HL-60/S4 treated with retinoic acid at 250 ng/mL for 4 days and 3 days (cell line): ENCODE measurements around the gene TPPP.
"Not testable (repeated sequence)": the region's sequence is repeated elsewhere in the genome, so short reads cannot be mapped to it uniquely, and the experiment has no call there.

Experiments used
- in situ Hi-C: fragments of 300-500 bp; cut with MboI; formaldehyde crosslinking; loops from 2 replicates; pipeline ENCODE4 v1.7.0; 2022; ENCODE audit warnings: low sequenced_read_pairs

TPPP gene

GRCh38 chr5:693271-694041, at the start of gene TPPP:
TSS of gene TPPP (minus strand) at chr5:693352. CDS start at chr5:678060, 15,292 bp downstream.
- in situ Hi-C loops: not testable (repeated sequence)

- in situ Hi-C loops: not testable (repeated sequence)
Observed at GRCh38 chr5:742276-742675, 49.1 kb upstream of the TPPP start.

DNA sequence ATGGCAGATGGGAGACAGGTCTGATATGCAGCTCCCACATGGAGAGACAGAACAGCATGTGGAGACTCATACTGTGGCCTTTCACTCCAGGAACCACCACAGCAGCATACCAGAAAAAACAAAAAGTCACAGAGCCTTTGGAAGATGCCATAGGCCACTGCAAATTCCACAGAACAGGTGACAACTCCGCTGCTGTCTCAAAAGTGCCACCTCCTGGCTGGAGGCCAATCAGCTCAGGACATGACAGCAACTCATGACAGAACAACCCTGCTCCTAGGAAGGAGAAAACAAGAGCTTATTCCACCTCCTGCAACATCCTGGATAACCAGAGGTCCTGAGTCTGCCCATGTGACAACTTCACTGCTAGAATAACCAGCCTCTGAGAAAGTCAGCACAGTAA, 41.0 kb upstream of the TPPP start:
- in situ Hi-C loops: not testable (repeated sequence)

DNA sequence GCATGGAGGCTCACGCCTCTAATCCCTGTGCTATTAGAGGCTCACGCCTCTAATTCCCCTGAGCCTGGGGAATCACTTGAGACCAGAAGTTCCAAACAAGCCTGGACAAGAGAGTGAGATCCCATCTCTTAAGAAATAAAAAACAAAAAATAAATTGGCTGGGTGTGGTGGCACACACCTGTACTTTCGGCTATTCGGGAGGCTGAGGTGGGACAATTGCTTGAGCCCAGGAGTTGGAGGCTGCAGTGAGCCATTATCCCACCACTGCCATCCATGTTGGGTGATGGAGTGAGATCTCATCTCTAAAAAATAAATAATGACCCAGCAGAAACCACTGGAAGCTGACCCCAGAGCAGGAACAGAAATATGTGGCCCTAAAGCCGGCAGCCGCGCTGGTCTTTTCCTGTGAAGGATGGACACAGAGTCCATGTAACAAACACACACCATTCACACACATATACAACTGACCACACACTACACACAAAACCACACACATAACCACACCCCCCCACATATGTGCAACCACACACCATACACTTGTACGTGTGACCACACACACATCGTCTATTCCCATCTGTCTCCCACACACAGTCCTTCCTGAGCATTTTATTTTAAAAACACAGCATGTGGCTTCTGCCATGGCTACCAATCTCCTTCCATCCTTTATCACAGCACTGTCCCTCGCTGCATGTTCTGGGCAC, 39.8 kb upstream of the TPPP start:
- in situ Hi-C loops: not testable (repeated sequence)

DNA sequence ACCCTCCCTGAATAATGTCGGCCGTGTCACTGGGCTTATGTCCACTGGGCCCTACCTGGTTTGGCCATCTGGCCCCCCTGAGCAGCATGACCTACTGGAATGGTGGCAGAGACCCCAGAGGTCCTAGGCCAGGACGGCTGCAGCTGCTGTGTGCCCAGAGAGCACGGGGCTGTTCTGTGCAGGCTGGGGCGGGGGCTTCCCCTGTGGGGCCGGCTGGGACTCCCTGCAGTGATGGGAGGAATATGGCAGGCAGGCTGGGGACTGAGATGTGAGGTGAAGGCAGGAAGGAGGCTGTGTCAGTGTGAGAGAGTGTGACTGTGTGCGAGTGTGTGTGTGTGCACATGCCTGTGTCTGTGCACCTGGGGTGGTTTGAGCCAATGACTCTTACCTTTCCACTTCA, 36.1 kb upstream of the TPPP start:
- in situ Hi-C loops: not testable (repeated sequence)

DNA sequence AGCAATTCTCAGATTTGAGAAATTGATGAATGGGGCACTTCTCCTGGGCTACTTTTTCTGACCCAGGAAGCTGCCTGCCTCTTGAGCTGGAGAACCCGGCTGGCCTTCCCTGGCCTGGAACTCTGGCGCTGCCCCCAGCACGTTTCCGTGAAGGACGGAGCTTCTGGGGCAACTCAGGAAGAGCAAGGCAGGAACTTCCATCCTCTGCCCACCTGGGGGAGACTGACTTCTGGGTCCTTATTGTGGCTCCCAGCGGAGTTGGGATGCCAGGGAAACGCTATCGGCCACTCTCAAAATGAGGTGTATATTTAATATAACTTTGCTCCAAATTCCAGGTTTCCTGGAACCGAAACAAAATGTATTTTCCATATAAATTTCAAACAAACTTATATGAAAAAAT, 33.9 kb upstream of the TPPP start:
- in situ Hi-C loops: not testable (repeated sequence)

GRCh38 chr5:723865-724264, 30.7 kb upstream of the TPPP start:
- in situ Hi-C loops: not testable (repeated sequence)

- in situ Hi-C loops: not testable (repeated sequence)
Observed at GRCh38 chr5:723309-723708, 30.2 kb upstream of the TPPP start.

DNA sequence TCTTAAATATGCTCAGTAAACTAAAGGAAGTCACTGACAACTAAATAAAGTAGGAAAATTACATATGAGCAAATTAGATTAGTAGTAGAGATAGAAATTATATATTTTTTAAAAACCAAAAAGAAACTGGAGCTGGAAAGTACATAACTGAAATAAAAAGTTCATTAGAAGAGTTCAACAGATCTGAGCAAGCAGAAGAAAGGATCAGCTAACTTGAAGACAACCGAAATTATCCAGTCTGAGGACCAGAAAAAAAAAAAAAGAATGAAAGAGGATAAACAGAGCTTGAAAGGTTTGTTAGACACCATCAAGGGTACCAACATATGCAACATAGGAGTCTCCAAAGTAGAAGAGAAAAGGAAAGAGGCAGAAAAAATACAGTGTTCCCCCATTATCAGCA, 26.2 kb upstream of the TPPP start:
- in situ Hi-C loops: loop anchor here (10.0 kb wide), 1 partner anchor 75 kb away; no protein-coding TSS in a partner anchor

DNA sequence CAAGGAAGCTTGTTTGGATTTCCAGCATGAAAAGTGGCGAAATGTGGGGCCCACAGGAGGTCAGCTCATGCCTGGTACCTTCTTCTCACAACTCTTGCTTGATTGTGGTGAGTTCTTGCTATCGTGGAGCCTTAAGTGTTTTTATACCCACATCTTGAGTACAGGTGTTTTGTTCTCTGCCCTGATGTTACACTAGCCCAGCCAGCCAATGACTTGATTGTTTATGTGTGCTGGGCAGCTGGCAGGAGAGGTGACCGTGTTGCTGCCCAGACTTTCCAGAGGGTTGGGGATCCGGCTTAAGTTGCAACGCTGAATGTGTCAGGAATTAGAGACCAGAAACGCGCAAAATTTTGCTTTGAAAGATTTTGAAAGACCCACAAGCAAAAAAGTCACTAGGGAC, 24.0 kb upstream of the TPPP start:
- in situ Hi-C loops: loop anchor here (10.0 kb wide), 1 partner anchor 78 kb away; no protein-coding TSS in a partner anchor

GRCh38 chr5:716740-717139, 23.6 kb upstream of the TPPP start:
- in situ Hi-C loops: loop anchor here (10.0 kb wide), 1 partner anchor 78 kb away; no protein-coding TSS in a partner anchor

- in situ Hi-C loops: loop anchor here (10.0 kb wide), 1 partner anchor 79 kb away; no protein-coding TSS in a partner anchor
Observed at GRCh38 chr5:715636-716035, 22.5 kb upstream of the TPPP start.

DNA sequence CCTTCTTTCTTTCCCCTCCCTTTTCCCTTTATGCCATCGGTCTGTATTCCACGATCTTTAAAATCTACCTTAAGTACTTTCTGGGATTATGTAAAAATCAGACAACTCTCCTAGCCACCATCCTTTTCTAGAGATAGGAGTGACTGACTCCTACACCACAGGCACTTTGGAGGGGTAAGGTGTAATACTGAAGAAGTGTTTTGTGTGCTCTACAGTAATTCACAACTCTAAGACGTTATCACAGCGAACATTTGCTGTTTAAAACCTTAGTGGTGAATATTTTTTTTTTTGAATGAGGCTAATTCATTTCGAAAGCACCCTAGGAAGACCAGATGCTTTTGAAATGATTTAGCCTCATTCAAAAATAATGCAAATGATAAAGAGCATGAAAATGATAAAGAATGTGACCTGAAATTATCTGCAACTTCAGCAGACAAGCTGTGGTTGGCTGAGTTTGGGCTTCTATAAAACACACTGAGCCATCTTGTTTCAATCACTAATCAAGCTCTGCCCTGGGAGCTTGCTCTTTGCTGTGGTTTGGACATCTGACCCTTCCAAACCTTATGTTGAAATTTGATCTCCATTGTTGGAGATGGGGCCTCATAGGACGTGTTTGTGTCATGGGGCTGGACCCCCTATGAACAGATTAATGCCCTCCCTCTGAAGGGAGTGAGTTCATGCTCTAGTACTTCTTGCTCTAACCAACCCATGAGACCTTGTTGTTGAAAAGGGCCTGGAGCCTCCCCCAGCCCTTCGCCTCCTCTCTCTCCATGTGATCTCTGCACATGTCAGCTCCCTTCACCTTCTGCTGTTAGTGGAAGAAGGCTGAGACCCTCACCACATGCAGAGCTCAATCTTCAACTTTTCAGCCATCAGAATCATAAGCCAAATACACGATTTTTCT, 21.3 kb upstream of the TPPP start:
- in situ Hi-C loops: loop anchor here (10.0 kb wide), 1 partner anchor 80 kb away; no protein-coding TSS in a partner anchor

GRCh38 chr5:713686-714085, 20.5 kb upstream of the TPPP start:
- in situ Hi-C loops: loop anchor here (10.0 kb wide), 1 partner anchor 81 kb away; no protein-coding TSS in a partner anchor

- in situ Hi-C loops: not testable (repeated sequence)
Observed at GRCh38 chr5:708848-709517, 15.8 kb upstream of the TPPP start.

DNA sequence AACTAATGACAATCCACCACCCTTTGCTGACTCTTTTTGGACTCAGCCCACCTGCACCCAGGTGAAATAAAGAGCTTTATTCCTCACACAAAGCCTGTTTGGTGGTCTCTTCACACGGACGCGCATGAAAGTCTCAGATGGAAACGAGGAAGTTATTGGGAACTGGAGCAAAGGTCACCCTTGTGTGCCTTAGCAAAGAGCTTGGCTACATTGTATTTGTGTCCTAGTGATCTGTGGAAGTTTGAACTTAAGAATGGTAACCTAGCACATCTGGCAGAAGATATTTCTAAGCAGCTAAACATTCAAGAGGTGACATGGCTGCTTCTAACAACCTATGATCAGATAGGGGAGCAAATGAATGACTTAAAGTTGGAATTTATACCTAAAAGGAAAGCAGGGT, 15.2 kb upstream of the TPPP start:
- in situ Hi-C loops: not testable (repeated sequence)

GRCh38 chr5:706127-706526, 13.0 kb upstream of the TPPP start:
- in situ Hi-C loops: not testable (repeated sequence)

- in situ Hi-C loops: not testable (repeated sequence)
Observed at GRCh38 chr5:696753-697702, 3.9 kb upstream of the TPPP start.

- in situ Hi-C loops: not testable (repeated sequence)
Observed at GRCh38 chr5:696191-696590, 3.0 kb upstream of the TPPP start.
